Hindlimb muscle (tissue), 1 donor: ENCODE results near the gene SLC26A9. TPM values are rescaled to one million over a fixed set of nuclear protein-coding genes. Genes with fewer than 3 reads are reported as not detected.

ENCODE experiments used
- DNase-seq: peaks from one replicate; pipeline ENCODE4 v3.0.0-alpha.2; 2013
- polyA plus RNA-seq: library from polyadenylated mRNA; unstranded; fragments of 120-200 nt; gene quantifications from one replicate; pipeline ENCODE4 v1.2.1, GENCODE V29; 2013; ENCODE audit not compliant: insufficient read length

The SLC26A9 gene
- polyA plus RNA-seq, 1 donor, result 0.05 TPM

DNA sequence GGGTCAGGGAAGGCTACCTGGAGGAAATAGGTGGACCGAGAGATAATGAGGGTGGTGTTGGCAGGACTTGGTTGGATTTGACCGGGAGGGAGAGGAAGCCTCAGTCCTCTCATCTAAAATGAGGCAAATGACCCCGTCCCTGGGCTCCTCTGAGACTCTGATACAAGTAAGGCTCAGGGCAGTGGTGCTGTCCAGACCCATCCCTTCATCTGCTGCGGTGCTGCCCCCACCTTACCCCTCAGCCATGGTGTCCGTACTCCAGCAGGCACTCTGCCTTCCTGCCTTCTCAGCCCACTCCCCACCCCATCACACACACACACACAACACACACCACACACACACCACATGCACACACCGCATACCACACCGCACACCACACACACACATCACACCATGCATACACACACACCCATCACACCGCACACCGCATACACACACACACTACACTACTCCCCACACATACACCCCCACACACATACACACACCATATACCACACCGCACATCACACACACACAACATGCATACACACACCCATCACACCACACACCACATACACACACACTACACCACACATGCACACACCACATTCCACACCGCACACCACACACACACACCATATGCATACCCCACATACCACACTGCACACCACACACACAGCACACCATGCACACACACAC lies 29.4 kb upstream of the SLC26A9 start:
- DNase-seq, result no peak

DNA sequence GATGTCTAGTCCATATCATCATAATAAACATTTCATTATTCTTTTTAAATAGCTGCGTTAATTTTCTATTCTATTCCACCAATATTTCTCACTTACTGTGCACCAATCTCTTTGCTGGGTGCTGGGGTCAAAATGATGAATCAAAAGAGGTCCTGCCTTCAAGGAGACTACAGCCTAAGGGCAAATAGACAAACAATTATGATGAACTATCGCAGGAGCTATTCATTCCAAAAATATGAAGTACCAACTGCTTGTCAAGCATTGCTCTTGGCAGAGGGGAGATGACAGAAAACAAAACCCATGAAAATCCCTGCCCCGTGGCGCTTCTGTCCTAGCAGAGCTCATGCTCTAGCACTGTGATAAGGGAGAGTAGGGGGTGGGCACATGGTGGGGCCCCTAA lies 28.8 kb upstream of the SLC26A9 start:
- no peak for DNase-seq

DNA sequence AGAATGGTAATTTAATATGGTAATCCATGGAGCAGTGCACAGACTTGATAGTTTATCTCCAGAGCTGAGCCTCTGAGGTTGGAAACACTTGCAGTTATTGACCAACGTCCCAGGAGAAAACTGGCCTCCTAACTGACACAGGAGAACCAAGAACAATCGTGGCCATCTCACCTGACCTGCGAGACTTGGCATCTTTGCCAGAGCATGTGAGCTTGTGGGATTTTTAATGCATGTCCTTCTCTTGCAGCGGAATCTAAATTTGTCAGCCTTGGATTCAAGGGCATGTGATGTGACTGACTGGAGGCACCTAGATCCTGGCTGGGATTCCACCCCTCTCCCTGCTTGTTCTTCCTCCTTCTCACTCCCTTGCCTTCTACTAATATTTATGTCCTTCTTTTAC lies 27.8 kb upstream of the SLC26A9 start:
- no peak for DNase-seq

DNA sequence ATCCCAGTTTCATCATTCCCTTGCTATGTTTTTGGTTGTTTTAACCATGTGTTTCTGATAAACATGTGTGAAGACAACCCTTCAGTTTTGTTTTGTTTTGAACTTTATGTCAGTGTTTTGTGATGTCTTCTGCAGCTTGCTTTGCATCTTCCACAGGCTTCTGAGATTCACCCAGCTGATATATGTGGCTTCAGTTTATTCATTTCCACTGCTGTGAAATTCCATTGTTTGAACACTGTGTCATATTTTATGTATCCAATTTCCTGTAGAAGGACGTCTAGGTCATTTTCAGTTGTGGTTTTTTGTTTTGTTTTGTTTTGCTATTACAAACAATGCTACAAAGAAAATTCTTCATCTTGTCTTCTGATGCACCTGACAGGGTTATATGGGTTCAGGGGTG lies 27.2 kb upstream of the SLC26A9 start:
- DNase-seq, result no peak

DNA sequence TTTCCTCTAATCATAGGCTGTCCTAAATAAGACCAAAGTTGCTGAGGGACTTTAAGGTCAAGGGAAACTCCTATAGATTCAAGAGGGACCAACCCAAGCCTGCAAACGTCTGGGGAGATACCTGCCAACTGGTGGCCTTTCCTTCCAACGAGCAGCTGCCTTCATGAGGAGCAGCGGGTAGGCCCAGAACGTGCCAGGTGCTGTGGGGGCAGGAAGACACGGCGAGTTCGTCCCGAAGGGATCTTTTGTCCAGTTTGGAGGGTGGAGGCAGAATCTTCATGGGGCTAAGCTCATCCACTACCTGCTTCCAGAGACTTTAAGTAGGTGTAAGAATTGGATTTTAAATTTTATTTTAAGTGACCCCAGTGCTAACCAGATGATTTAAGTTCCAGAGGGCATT lies 26.0 kb upstream of the SLC26A9 start:
- DNase-seq, result no peak

DNA sequence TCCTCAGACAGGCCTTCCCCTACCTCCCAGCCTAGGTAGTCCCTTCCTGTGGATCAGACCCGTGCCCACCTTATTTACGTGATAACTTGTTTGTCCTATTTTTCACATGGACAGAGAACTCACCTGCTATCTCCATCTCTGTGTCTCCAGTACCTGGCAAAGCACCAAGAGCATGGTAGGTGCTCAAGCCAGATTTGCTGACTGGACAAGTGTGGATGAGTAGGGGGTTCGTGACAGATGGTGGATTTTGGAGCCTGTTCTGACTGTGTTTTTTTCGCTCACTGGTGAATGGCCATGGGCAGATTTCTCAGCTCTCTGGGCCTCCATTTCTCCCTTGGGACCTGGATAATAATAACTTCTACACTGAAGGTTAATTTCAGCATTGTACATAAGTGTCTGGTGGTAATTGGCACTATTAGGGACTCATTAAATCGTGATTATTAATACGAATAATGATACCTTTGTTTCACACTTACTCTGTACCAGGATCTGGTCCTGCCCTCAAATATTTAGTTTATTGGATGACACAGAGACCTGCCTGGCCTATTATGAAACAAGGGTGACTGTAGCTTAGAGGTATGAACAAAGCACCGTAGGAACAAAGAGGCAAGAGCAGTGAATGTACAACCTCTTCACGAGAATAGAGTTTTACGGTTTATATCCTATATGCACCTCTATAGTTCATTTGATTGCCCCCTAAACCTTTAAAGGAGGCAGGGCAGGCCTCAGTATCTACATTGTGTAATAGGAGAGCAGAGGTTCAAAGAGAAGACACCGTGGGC lies 24.5 kb upstream of the SLC26A9 start:
- no peak for DNase-seq

DNA sequence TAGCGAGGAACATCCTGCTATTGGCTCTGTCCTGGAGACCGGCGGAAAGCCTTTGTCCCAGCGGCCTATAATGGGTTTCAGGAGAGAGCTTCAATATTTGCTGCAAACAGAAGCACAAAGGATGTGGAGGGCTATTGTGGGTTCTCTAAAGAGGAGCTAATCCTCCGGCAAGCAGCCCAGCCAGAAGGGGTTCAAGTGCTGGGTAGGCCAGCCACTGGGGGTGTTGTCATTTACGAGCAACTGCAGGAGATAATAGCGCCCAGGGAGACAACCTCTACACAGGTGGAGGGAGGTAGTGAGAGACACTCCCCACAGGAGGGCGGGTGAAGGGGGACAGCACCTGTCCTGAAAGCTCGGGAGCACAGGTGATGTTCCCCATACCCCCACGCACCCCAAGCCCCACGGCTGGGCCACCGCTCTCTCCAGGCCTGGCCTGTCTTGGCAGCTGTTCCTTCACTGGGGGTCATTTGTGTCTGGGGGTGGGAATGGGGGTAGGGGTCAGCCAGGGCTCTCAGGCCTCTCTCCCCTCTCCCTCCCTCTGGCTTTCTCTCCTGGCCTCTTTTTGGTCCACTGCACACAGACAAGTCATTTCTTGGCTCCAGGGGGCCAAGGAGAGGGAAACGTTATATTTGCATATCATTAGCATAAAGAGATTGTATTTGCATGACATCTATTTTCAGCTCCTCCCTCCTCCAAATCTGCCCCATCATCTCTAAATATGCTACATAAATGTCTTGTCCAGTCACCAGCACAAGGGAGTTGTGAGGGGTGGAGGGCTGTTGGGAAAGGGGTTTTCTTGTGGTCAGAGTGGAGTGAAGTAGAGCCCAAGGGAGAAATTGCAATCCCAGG lies 22.0 kb upstream of the SLC26A9 start:
- no peak for DNase-seq

DNA sequence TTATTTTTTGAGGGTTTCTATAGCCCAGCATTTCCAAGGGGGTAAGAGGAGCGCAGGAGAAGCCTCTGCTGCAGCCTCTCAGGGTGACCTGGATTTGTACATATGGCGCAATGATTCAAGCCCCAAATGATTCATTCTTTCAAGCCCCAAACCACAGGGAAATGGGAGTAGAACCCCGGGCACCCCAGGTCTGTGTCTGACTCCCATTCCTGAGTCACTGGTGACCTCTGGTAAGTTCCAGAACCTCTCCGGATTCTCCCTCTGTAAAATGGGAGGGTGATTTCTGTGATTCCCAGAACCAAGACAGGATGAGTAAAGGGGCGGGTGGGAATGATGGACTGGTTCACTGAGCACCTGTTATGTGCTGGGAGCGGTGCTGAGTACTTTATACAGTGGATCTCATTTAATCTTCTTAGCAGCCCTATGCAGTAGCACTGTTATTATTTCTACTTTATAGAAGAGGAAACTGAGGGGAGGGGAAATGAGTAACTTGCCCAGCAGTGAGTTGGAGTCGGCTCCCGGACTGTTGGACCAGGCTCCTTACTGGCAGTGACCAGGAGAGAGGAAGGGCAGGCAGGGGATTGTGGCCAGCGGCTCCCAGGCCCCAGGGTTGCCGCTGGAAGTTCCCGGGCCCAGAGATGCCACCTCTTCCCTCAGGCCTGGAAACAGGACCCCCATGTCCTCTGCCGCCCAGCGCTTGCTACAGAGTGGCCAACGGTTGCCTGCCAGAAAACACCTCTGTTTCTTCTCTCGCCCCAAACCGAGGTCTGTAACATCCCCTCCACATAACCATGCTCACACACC lies 20.3 kb upstream of the SLC26A9 start:
- no peak for DNase-seq

DNA sequence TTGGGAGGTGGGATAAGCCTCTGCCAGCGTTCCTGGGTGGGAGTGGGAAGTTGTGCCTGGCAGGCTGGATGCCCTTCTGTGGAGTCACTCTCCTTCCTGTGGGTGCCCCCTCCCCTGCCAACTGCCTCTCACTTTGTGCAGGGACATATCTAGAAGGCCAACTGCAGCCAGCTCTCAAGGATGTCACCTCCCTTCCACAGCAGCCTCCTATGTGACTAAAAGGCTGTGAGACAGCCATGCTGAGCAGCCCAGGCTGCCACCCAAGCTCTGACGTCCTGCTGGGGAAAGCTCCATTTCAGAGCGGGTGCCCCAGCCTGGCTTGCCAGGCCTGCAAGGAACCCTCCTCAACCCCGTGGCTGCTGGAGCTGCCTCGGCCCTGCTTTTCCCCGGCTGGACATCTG lies 19.6 kb upstream of the SLC26A9 start:
- no peak for DNase-seq

DNA sequence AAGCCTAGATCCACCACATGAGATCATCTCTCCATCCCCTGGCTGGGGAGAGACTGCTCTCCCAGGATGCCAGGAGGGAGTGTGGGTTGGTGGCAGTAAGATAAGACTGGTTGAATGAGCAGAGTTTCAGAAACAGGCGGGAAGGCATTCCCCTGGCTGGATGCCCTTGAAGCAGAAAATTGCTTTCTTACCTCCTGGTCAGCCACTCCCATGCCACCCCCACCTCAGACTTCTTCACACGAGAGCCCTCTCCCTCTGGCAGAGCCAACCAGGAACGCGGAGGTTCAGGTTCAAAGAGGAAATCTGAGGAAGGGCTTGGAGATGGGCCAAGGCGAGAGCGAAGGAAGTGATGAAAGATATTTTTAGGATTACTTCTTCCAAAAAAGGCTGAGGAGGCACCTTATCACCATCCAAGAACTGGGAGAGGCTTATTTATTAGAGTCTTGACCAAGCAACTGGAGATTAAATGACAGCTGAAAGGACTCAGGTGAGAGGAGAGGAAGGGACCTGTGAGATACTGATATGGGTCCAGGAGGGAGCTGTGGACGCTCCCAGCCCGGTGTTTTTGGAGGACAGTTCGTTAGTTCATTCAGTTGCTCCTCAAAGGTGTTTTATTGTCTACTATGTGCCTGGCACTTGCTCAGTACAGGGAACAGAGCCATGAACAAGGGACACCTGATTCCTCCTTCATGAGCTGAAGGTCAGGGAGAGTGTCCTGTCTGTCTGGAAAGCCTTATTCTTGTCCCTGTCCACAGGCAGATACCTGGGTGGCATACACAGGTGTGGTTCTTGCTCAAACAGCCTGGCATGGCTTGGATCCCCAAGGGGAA lies 18.9 kb upstream of the SLC26A9 start:
- no peak for DNase-seq

DNA sequence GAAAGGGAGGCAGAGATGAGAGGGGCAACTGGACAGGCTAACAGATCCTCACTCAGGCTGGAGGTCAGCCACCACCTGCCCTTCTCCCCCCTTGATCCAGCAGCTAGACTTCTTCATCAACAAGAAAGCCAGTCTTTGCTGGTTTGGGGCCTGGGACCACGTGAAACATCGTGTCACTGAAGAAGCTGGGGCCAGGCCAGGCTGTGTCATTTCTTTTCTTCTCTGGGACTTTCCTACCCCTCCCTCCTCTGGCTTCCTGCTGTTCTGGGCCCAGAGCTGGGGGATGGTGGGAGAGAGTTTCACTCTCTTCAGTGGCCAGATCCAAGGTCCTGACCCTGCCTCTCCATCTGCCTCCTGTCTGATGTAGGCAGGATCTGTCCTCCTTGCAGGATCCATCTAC lies 18.1 kb upstream of the SLC26A9 start:
- DNase-seq, result peak; percentile 35

DNA sequence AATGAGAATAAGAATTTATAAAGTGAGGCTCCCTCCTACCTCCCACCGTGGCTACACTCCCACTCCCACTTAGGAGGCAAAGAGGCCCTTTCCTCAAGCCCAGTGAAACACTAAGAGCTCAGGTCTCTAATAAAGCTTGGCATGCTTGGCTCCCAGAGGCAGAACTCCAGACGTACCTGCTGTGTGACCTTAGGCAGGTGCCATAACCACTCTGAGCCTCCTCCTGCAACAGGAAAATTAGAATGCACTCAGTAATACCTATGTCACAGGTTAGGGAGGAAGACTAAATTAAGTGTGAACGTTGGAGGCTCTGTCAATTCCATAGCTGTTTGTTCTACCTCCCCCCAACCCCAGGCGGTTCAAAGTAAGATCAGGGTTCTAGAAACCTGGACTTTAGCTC lies 16.5 kb upstream of the SLC26A9 start:
- no peak for DNase-seq

DNA sequence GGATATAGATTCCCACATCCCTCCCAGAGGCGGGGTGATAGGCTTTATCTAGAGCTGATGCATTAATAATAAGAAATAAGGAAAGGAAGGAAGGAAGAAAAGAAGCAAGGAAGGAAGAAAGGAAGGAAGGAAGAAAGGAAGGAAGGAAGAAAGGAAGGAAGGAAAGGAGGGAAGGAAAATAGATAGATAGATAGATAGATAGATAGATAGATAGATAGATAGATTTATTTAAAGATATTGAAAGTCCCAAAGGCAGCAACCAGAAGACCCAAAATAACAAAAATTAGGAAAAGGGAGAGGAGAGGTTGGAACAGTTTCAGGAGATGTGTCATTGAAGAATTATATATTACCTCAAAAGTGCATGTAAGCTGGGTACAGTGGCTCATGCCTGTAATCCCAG lies 12.2 kb upstream of the SLC26A9 start:
- no peak for DNase-seq

DNA sequence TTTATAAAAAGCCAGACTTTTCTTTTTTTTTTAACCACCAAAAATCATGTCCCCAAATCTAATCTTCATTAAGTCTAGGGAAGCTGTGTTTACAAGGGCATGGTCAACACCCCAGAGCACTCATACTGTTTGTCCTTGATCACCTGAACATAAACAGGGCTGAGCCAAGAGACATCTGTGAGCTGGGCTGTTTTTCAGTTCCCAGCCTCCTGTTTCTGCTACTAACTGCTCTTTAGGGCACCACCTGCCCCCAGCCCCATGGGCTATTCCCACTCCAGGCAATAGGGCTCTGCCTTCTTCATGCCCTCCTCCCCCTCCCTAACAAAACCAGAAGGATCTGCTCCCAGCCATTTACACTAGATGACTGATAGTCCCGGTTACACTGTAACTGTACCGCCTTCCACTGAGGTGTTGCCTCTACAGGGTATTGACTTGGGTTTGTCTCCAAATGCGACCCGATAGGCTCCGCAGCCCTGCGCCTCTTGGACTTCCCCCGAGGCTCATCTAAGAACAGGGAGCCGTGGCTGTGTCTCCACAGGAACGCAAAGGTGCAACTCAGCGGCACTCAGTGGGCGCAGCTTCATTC lies 11.7 kb upstream of the SLC26A9 start:
- no peak for DNase-seq

DNA sequence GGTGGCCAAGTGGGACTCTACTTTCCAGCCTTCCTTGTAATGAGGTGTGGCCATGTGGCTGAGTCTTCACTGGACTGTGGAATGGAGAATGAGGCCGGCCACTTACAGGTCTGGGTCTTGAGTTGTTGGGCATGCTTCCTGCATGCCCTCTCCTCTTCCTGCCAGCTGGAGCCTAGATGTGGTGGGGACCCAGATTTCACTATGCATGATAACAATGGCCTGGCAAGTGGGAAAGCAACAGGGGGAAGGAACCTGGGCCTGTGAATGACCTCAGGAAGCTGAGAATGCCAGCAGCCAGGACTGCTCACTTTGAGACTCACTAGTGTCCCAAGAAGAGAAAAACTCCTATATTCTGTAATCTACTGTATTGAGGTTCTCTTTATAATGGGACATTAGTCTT lies 8.5 kb upstream of the SLC26A9 start:
- no peak for DNase-seq

DNA sequence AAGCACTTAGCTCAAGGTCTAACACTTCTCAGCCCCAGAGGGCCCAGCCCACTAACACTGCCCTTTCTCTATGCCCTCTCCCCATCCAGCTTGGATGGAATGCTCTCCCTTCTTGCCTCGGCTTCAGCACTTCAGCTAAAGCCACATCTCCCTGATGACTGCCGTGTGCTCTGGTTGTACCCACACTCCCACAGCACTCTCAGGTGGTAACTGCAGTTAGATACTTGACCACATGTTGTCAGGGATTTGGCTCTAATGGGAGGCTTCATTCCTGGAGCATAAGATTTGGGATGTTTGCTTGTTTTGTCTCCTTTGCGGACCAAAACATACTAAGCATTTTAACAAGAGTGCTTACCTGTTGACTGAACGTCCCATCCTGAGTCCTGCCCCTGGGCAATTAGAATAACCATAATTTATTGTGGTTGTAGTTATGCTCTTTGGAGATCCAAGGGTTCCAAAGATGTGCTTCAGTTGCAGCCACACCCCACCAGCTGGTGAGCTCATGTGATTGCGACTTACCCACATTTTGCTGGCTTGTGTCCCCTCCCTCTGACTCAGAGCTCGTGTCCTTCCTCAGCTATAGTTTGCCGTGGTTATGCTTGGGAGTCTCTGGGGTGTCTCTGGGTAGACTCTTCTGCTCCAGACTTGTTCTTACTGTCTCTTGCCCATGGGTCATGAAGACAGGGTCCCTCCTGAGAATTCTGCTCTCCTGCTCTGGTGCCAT lies 7.7 kb upstream of the SLC26A9 start:
- no peak for DNase-seq

DNA sequence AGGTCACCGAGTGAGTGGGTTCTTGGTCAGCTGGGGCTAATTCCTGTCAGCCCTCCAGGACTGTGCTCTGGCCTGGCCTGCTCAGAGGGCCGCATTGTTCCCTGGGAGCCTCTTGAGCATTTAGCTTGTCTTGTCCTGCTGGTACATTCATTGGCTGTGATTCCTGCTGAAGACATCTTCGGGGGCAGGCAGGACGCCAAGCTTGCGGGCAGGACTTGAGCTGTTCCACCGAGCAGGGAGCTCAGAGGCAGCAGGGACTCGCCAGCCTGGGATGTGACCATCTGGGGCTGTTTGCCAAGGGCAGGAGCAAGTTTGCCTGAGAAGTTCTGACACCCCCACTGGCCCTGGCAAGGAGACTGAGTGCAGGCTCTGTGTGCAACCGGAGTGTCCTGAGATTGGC lies 7.0 kb upstream of the SLC26A9 start:
- DNase-seq, result no peak

DNA sequence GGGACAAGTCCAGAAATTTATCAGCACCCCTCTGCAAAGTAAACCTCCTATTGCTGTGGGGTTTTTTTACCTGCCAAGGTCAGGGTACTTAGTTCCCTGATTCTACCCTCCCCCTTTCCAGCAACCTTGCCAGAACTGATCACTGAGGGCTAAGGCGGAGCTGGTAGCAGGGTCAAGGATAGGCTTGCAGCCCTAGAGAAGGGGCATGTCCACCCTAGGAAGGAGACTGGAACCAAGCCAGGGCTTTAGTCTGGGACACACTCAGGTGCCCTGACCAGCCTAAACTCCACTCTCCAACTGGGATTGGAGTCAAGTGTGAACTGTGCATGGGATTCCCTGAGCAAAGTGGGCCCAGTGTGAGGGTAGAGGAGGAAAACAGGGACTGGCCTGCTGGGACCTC lies 6.5 kb upstream of the SLC26A9 start:
- no peak for DNase-seq

DNA sequence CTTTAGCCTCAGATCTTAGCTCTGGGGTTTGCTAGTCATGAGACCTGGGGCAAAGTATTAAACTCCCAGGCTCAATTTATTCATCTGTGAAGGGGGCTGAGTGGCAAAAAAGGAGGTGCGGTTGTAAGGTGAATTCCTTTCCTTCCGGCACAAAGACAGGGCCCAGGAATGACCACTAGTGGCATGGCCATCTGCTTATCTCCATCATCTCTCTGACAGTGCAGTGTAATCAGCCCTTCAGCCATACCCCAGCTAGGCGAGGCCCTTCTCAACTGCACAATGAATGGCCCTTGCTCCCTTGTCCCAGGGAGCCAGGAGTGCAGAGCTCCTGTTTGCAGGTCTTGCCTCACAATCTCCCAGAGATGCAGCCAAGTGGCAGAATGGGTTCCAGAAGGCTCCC lies 5.6 kb upstream of the SLC26A9 start:
- no peak for DNase-seq

DNA sequence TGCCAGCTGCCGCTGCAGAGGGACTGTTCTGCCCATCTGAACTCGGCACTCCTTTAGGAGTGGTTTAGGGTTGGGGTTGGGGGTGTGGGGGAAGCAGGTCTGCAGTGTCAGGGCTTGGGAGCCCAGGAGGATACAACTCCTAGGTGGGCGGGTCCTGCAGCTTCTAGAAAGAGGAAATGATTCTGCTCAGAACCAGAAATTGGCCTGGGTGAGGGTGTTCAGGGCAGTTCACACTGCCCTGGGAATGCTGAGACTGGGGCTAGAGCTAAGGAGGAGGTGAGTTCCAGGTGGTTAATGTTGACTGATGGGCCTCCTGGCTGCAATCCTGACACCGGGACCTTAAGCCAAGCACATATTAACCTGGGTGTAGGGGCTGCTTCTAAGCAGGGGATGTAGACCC lies 4.8 kb upstream of the SLC26A9 start:
- no peak for DNase-seq

DNA sequence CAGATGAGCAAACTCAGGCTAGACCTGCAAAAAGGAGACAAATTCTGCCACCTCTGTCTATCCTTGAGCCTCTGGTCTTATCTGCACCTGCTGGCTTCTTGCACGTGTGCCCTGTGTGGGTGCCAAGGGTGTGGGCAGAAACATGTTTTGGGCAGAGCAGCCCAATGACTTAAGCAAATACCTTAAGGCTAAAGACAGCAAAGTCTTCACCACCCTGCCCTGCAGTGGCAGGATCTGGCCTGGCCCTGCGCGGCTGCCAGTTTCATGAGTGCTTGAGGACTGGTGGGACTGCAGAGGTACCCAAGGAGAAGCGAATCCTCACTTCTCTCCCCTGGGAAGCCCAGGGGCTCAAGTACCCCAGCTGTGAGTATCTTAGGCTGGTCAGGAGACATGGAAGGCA lies 3.8 kb upstream of the SLC26A9 start:
- no peak for DNase-seq
